Epithelial cell of prostate (primary cell): ENCODE results near the gene DLEC1.
"Not testable (repeated sequence)": the region's sequence is repeated elsewhere in the genome, so short reads cannot be mapped to it uniquely, and the experiment has no call there.

Source experiments
- DNase-seq: peaks from one replicate; pipeline ENCODE4 v3.0.0-alpha.2; 2011; ENCODE audit warnings: low read depth, low spot score
- H3K27ac ChIP-seq: fragments of 450-650 bp; 2 replicates; pipeline ENCODE4 v1.5.1; 2017; ENCODE audit warnings: mild to moderate bottlenecking

The DLEC1 gene

GRCh38 chr3:38148311-38148882, 109.4 kb downstream of the DLEC1 start:
- peak overlapping the region; percentile 32 for H3K27ac ChIP-seq
- DNase-seq: no peak

- peak overlapping the region; percentile 100 for H3K27ac ChIP-seq
- no peak for DNase-seq
Measured at GRCh38 chr3:38149708-38150107, 110.7 kb downstream of the DLEC1 start.

GRCh38 chr3:38150780-38151528, 111.9 kb downstream of the DLEC1 start:
- H3K27ac ChIP-seq: peak overlapping the region; percentile 100
- DNase-seq: no peak

- peak overlapping the region; percentile 100 for H3K27ac ChIP-seq
- peak; percentile 93 for DNase-seq
Measured at GRCh38 chr3:38151667-38152265, 112.8 kb downstream of the DLEC1 start.

GRCh38 chr3:38152609-38153008, 113.6 kb downstream of the DLEC1 start:
- DNase-seq: no peak
- H3K27ac ChIP-seq: peak overlapping the region; percentile 100

- peak overlapping the region; percentile 100 for H3K27ac ChIP-seq
- DNase-seq: no peak
Measured at GRCh38 chr3:38153221-38153620, 114.2 kb downstream of the DLEC1 start.

- H3K27ac ChIP-seq: peak overlapping the region; percentile 100
- peak; percentile 91 for DNase-seq
Measured at GRCh38 chr3:38154033-38154494, 115.1 kb downstream of the DLEC1 start.

- DNase-seq: no peak
- H3K27ac ChIP-seq: peak overlapping the region; percentile 100
Measured at GRCh38 chr3:38154625-38155255, 115.7 kb downstream of the DLEC1 start.

GRCh38 chr3:38155825-38156224, 116.8 kb downstream of the DLEC1 start:
- DNase-seq: no peak
- H3K27ac ChIP-seq: peak overlapping the region; percentile 100

- no peak for DNase-seq
- H3K27ac ChIP-seq: peak overlapping the region; percentile 100
Measured at GRCh38 chr3:38157117-38157516, 118.1 kb downstream of the DLEC1 start.

- peak overlapping the region; percentile 100 for H3K27ac ChIP-seq
Measured at GRCh38 chr3:38157595-38157994, 118.6 kb downstream of the DLEC1 start.

GRCh38 chr3:38158472-38158871, 119.5 kb downstream of the DLEC1 start:
- DNase-seq: no peak
- peak overlapping the region; percentile 100 for H3K27ac ChIP-seq

More at GRCh38 chr3:38157595-38157994, 118.6 kb downstream of the DLEC1 start:
- no peak for DNase-seq

- not testable (repeated sequence) for H3K27ac ChIP-seq
Measured at GRCh38 chr3:38160704-38161103, 121.7 kb downstream of the DLEC1 start.

GRCh38 chr3:38163117-38163840, 124.3 kb downstream of the DLEC1 start:
- H3K27ac ChIP-seq: peak overlapping the region; percentile 96
- DNase-seq: no peak

More at GRCh38 chr3:38160704-38161103, 121.7 kb downstream of the DLEC1 start:
- not testable (repeated sequence) for DNase-seq

GRCh38 chr3:38163841-38164642, 125.0 kb downstream of the DLEC1 start:
- no peak for DNase-seq
- peak overlapping the region; percentile 96 for H3K27ac ChIP-seq

- no peak for DNase-seq
- H3K27ac ChIP-seq: peak overlapping the region; percentile 96
Measured at GRCh38 chr3:38164643-38164951, 125.6 kb downstream of the DLEC1 start.

- DNase-seq: peak; percentile 99
- peak within 1 kb of the TSS; percentile 96 for H3K27ac ChIP-seq
Measured at GRCh38 chr3:38164952-38165721, 126.1 kb downstream of the DLEC1 start, which contains the start of gene OXSR1. Gene OXSR1 (plus strand): TSS chr3:38165537. CDS start chr3:38165877, 340 bp downstream.

- DNase-seq: no peak
- peak overlapping the region; percentile 96 for H3K27ac ChIP-seq
Measured at GRCh38 chr3:38165722-38166387, 126.8 kb downstream of the DLEC1 start.
